NCI-H1694 treated with DMSO at 0.1 percent for 48 hours (cell line): ENCODE results near the gene PCED1B.
"Not testable (repeated sequence)": the region's sequence is repeated elsewhere in the genome, so short reads cannot be mapped to it uniquely, and the experiment has no call there.

Source experiments
- DNase-seq: peaks from one replicate; lab custom pipeline; 2025; lab: John Stamatoyannopoulos, UW

The PCED1B gene

DNA sequence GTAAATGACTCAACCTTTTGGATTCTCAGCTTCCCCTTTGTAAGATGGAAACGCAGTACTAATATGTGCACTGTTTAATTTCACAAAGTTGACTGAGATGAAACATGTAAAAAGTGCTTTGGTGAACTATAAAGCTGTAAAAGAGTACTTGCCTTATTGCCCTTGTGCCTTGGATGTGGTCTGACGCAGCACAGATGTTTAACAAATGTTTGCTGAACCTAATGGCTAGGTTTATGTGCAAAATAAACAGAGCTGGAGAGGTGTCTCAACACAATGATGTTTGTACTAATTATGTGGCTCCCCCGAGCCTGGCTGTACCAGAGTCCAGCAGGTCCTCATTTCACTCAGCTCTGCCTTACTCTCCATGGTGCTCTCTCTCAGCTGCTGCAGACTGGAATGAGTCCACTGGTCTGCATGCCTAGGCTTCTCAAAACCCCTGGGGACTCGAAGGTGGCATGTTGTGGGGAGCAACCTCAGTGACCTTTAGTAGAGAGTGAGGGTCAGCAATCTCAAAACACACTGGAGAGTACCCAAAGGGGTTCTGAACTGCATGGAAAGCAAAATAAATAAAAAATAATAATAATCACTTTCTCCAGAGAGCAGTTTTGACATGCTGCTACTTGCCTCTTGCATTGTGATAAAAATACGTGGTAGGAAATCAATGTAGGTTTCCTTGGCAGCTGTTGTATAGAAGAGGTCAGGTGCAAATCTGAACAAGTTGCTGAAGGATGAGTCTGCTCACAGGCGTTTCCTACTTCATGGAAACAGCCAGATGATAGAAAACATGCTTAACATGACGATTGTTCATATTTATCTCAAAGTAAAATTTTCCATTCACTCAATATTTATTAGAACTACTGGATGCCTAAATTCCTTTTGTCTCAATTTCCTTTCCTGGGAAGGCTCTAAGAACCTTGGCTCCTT is 8.9 kb downstream of the PCED1B start:
- DNase-seq = no peak

DNA sequence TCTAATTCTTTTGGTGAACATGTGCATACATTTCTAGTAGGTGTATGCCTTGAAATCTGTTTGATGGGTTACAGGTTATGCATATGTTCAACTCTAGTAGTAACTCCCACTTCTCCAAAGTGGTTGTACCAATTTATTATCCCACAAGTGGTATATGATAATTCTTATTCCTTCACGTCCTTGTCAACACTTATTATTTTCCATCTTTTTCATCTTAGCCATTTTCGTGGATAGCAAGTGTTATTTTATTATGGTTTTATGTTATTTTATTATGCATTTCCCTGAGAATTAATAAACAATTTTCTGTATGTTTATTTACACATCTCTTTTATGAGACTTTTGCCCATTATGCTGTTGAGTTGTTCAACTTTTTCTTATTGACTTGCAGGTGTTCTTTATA is 11.6 kb downstream of the PCED1B start:
- DNase-seq = no peak

DNA sequence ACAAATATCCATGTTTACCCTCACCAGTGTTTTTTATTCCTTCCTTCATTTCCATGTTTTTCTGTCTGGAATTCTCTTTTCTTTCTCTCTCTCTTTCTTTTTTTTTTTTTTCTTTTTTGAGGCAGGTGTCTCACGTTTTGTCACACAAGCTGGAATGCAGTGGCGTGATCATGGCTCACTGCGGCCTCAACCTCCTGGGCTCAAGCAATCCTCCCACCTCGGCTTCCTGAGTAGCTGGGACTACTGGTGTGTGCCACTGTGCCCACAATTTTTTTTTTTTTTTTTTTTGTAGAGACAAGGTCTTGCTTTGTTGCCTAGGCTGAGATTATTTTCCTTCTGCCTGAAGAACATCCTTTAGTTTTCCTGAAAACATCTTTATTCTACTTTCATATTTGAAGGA is 15.4 kb downstream of the PCED1B start:
- no peak for DNase-seq

DNA sequence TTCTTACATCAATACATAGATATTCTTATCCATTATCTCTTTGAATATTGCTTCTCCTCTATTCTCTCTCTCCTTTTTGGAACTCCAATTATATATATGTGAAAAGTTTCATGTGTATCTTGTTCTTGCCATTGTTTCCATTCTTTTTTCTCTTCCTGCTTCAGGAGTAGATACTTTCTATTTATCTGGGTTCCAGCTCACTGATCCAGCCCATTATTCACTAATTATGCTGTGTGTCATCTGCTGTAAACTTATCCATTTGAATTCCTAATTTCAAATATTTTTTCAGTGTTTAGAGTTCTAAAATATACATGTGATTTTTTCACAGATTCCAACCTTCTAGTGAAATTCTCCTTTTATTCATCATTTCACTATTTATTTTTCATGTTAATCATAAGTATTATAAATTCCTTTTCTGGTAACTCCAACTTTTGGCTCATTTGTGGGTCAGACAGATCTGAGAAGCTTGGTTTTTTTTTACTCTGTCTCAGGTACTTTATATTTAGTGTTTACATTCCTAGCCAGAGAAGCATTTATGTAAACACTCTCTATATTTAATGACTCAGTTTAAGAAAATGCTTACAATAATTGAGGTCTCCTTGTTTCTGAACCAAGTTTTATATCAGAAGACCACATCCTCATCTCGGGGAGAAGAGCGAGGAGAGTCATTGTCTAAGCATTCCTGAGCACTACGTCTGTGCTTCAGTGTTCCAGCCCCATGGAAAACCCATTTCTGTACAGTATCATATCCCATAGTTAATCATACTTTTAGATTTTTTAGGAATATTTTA is 16.2 kb downstream of the PCED1B start:
- DNase-seq = no peak

DNA sequence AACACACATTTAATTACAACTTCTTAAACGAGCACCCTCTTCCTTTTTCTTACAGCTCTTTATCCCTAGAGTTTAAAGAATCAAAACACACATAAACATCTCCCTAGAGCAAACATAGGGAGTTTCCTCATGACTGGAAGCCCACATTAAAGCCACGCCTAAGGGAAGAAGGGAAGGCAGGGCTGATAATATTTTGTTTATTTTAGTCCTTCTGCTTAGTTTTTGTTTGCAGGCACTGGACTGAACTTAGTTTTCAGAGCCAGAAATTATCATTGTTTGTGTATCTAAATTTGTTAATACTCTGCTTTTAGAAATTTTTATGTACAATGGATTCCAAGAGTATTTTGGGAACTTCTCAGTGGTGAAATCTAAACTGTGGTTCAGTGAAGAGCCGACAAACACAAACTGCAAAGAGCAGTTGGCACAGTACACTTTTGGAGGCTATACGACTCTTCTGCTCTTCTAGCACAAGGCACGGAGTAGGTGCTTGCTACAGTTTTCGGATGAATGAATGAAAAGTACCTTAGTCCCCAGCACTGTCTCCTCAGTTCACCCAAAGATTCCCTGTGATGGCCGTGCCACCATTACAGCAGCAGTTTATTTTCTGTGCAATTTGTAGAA is 18.0 kb downstream of the PCED1B start:
- DNase-seq = no peak

DNA sequence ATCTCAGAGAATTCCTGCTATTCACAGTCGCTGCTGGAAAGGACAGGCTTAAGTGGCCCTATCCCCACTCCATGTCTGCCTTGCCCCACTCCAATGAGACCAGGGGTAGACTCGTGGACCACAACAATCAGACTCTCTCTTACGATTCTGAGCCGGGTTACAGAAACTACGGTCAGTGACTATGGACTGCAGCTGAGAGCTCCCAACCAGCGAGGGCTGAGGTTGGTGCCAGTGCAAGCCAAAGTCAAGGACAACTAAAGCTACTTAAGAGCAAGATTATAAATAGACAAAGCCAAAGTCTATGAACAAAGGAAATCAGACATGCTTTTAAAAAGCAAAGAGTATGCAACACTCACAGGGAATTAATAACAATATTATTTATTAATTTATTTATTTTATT is 18.7 kb downstream of the PCED1B start:
- no peak for DNase-seq

DNA sequence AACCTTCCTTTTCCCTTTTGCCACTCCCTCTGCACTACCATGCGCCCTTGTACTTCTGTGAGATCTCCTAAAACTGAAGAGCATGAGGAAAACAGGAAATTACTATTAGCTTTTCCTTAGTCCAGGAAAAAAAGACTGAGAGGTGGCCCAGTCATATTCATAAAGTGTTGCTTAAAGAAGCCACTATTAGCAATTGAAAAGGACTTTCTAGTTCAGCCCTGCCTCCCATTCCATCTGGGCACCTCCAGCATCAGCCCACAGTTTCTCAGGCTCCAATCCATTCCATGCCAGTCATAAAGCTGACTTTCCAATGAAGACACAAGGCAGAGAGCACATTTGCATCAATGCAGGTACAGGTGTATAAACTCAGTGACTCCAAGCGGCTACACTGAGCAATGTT is 20.2 kb downstream of the PCED1B start:
- DNase-seq = no peak

DNA sequence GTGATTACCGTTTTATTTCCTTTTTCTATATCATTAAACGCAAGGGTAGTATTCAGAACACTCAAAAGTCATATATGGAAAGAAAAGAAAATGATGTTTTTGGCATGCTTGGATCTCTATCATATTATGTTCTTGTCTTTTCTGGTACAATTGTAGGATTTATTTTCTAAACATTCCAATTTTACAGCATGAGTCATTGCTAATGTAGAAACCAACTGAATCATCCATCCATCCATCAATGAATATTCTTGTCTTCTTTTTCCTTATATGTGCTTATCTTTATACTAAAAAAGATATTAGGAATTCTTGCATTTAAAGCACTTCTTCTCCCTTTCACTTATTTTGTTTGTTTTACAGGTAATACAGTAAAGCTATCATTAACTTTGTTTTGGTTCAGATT is 20.7 kb downstream of the PCED1B start:
- DNase-seq = no peak

DNA sequence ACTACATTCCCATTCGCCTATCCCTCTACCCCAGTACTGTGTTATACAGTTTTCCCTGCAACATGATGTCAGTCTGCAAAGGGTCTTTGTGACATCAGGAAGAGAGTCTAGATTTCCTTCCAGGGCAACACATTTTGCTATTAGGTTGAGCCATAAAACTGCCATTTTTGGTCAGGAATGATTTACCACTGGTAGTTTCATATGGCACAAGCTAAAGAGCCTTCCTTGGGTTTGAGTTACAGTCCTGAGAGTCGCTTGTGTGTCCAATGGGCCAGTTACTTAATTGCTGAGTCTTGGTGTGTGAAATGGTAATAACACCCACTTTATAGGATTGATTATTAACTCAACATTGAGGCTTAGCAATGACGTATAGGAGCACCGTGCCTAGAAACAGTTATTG is 23.0 kb downstream of the PCED1B start:
- DNase-seq = no peak

DNA sequence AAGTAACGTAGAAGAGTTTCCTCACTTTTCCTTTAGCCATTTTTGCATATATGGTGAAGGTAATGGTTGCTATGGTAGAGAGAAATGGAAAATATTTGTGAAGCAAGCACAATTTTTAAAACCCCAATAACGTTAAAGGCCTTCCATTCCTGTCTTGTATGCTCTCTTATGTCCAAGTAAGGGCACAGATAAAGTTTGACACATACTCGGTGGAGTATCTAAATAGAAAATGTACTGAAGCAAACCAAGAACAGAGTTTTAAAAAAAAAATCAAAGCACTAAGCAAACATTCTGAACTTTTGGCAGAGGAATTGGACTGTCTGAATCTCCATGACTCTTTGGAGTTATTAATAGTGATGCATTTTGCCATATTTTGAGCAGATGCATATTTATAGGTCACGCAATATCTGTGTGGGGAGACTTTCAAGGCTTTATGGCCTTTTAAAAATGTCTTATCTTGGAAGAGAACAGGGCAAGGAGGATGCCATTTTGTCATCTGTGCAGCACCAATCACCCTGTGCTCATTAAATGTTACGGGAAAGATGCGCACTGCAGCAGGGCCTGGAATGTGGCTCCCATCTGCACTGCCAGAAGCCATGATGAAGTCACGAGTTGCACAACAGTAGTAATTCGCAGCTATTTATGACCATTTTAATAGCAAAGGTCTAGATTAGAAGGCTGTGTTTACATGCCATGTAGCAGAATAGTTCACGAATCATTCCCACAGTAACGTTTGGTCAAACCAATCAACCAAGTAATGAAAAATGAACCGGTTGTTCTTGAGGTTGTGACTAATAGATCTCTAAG is 23.6 kb downstream of the PCED1B start:
- no peak for DNase-seq

DNA sequence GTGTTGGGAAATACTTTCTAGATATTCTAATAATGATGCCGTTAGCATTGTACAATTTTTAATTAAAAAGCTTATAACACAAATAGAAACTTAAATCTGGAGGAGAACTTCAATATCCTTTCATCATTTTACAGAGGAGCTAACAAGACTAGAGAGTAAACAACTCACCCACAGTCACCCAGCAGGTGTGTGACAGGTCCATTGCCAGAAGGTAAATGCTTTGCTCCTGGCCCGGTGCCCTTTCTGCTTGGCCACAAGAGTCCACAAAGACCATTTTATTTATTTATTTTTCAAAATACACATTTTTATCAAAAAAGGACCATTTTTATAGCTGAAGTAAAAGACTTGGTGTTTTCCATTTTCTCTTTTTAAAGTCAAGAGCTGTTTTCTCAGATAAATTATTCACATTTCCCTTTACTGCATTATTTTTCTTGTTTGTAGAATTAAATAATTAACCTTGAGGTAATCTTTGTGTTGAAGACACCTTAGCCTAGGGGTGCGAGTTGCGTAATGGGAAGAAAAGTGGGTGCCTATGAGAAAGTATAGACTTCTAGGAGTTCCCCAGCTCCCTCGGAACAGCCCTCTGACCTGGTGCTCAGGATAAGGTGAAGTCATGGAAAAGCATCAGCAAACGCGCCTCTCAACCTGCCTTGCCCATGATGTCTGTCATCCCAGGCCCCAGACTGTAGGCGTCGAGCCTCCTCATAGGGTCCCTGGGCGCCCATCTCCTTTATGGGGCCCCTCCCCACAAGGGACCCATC is 26.7 kb downstream of the PCED1B start:
- no peak for DNase-seq

DNA sequence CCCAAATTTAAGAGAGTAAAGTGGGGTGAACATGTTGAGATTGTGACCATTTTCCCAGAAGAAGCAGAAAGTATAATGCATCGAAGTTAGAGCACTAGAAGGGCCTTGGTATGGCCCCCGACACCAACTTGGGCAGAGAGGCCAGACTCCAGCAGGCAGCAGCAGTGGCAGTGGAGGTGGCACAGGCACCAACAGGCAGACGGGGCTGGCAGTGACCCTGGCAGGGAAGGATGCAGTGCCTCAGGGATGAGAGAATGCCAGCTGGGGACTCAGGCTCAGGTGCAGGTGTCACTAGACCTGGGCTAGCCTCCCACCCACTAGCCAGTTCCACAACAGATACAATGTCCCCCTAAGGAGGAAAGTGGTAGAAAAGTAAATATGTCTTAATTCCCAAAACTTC is 28.0 kb downstream of the PCED1B start:
- DNase-seq = no peak

DNA sequence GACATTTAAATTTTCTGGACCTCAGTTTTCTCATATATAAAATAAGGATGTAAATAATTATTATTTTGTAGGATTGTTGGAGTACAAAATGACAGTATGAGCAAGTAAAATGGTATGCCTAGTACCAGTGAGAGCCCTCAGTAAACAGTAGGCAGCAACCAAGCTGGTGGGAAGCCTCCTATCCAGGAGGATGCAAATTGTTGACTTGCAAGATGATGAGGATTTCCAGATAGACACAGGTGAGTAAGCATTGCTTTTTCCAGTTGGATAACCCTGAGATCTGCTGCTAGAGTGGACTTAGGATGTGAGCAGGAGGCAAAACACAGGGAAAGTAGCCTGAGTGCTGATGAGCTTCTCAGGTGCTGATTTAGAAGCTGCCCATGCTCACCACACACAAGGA is 28.5 kb downstream of the PCED1B start:
- no peak for DNase-seq

DNA sequence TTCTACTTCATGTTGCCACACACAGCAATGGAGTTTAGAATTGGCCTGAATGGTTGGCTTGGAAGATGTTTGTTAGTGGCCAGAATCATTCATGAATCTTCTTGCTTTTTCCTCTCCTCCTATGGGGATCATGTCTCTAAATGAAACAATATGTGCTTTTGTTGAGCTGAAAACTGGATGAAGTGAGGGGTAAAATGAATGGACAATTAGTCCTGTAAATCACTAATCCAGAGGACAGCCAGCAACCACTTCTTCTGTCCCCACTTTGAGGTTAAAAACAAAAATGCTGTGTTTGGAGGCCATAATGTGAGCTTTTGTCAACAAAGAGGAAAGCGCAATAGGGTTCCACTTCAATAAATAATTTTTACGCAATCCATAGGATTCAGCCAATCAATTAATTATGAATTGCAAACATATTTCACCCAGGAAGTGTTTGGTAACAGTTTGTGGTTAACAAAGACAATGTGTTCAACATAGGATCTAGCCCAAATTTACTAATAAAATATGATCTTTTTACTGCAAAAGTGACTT is 30.7 kb downstream of the PCED1B start:
- DNase-seq = no peak

DNA sequence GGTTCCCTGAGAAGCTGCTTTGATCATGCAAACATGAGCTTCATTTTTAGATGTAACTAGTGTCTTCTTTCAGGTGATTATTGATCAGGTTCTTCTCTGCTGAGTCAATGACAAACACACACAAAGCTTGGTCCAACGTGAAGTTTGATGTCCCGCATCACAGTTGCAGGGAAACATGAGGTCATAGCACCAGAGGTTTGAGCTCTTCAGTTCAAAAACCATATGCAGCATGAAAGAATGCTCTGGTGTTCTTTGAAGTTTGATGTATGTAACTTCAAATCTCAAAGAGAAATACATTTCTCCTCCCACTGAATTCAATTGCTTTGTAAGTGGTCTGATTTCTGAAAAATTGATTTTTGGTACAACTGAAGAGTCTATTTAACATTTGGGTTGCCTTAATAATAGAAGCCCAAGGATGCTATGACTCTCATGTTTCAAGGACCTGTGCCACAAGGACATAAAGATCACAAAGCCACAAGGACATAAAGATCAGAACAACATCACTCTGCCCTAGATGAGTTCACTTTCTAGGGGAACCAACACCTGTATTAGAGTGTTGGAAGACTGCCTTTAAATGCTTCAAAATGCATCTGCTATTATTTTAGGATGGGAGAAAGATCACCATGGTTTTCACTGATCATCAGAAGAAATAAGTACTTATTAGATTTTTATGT is 31.4 kb downstream of the PCED1B start:
- DNase-seq = no peak

DNA sequence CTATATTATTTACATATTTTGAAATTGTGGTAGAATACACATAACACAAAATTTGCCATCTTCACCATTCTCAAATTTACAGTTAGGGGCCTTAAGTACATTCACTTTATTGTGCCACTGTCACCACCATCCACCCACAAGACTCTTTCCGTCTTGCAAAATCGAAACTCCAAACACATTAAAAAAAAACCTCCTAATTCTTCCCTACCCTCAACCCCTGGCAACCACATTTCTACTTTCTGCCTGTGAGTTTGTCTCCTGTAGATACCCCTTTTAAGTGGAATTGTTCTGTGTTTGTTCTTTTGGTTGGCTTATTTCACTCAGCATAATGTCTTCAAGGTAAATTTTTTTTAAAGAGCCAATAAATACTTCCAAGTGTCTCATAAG is 32.0 kb downstream of the PCED1B start:
- no peak for DNase-seq

DNA sequence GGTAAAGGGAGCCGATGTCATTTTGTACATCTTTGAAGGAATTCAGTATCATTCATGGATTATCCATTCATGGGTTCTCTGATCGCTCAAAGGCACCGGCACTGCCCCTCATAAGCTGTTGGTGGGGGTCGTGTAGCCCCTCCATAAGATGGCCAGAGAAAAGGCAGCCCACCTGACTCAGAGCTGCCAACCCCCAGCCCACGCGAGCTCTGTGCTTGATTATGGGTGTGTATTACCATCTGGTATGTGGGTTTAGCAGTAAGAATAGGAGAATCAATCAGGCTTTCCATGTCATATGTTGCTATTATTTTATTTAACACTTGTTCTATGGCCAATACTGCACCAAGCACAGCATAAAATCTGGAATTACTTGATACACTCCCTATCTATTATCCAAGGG is 32.4 kb downstream of the PCED1B start:
- no peak for DNase-seq

DNA sequence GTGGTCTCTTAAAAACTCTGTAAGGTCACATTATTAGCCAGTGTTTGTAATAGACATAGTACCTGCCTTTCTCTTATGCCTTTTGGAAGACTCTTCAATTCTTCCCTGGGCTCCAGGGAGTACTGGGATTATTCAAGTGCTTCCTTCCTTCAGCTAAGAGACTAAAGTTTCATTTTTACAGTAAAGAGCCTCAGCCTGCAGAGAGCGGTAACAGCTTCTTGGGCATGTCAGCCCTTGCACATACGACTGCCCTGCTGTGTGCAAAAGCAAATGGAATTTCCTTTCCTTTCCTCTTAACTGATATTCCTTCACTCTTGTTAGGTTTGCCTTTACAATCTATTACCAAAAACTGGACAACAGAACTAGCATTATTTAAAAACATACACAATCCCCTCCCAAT is 33.3 kb downstream of the PCED1B start:
- DNase-seq = no peak

DNA sequence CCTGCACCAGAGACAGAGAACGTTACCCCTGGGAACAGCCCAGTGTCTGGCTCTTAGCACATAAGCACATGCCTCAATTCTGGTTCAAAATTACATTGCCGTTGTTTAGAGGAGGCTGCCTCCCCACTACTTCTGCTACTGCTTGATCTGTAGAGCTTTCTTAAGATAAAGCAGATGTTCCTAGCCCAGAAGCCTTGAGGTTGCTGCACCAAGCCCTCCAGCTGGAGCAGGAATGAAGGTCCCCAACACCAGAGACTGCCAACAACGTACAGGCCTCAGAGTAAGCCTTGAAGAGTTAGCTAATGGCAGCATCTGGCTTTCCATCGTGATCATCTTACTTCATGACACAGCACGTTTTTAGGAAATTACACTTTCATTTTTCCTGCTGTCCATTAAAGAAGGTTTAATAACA is 35.1 kb downstream of the PCED1B start:
- no peak for DNase-seq

DNA sequence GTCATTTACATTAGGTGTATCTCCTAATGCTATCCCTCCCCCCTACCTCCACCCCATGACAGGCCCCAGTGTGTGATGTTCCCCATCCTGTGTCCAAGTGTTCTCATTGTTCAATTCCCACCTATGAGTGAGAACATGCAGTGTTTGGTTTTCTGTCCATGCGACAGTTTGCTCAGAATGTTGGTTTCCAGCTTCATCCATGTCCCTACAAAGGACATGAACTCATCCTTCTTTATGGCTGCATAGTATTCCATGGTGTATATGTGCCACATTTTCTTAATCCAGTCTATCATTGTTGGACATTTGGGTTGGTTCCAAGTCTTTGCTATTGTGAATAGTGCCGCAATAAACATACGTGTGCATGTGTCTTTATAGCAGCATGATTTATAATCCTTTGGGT is 37.9 kb downstream of the PCED1B start:
- not testable (repeated sequence) for DNase-seq
